SK-MEL-5 (cell line): ENCODE data around the gene ALPK1. TPM values are rescaled to one million over a fixed set of nuclear protein-coding genes. Genes with fewer than 3 reads are reported as not detected.
A peak's percentile ranks its signal among the peaks of the same experiment; 100 is the strongest.

Experiments used
- DNase-seq: peaks from one replicate; pipeline ENCODE4 v3.0.0-alpha.2; 2016; ENCODE audit warnings: low read depth, low spot score
- in situ Hi-C: cut with HindIII; loops from 2 replicates; pipeline ENCODE4 v1.10.0; 2016; ENCODE audit warnings: low sequenced_read_pairs, high pct_unique_total_duplicates, low pct_unique_long_range_greater_than_20kb
- polyA plus RNA-seq, 2 experiments: library from polyadenylated mRNA; depleted of rRNA; stranded (reverse); fragments of >200 nt; gene quantifications; 2 replicates each; pipeline ENCODE4 v1.2.3, GENCODE V29; 2015
- total RNA-seq: library from RNA; depleted of rRNA; stranded (reverse); fragments of >200 nt; shearing (Covaris generic); gene quantifications from 2 replicates; pipeline ENCODE4 v1.2.3, GENCODE V29; 2014; rRNA removed

ALPK1 gene
- 9.6 and 10.0 TPM in 2 replicates for total RNA-seq
- polyA plus RNA-seq (2015; cell fraction: cytosol; rRNA removed): 5.6 and 8.1 TPM in 2 replicates
- 21.1 and 22.2 TPM in 2 replicates for polyA plus RNA-seq (2015; cell fraction: nucleus; rRNA removed)

- in situ Hi-C loops: no loop called here
- peak; percentile 85 for DNase-seq
Measured at GRCh38 chr4:112296949-112297880, at the start of gene ALPK1. ALPK1 (plus strand) TSS chr4:112297369.

DNA sequence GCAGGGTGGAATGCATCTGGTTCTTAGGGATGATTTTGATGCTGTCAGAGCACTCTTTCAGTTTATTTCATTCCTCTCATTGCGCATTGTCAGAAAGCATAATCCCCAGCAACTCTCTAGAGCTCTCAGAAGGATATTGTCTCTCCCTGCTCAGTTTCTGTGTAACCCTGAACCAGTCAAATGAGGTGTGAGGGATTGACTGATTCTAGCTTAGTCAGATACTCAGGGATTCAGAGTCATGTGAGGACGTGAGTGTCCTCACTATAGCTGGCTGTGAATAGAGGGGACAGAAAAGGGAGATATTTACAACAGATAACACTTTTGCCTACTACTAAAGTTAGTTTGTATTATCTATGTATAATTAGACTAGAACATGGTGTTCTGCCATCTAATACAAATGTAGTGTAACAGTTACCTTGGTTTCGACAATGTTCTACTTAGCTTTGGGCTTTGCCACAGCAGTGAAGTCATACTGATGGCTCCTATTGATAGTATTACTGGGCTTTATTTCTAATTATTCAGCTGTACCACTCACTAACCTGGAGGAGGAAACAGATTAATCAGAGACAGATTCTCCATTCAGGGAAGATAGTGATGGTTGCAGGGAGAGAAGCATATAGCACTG lies 46.0 kb upstream of the ALPK1 start:
- in situ Hi-C loops: no loop called here
- DNase-seq: no peak

DNA sequence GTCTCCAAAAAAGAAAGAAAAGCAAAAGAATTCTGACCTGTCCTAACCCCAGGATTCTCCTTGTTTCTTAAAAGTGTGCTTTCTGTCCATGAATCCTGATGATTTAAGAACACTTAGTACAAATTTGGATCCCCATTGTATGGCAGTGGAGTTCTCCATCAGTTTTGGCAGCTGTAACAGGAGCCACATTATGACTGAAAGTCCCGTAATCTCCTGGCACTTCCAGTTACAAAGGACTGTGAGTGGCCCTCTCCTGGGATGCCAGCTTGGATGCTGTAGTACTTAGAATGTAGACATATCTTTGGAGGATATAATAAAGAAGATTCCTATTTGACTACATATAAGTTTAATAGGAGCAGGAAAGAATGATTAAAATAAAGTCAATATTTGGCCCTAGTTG lies 44.9 kb upstream of the ALPK1 start:
- in situ Hi-C loops: no loop called here
- DNase-seq: no peak

GRCh38 chr4:112253382-112254000 lies 43.7 kb upstream of the ALPK1 start:
- no peak for DNase-seq
- in situ Hi-C loops: no loop called here

GRCh38 chr4:112257098-112257497 lies 40.1 kb upstream of the ALPK1 start:
- in situ Hi-C loops: no loop called here
- no peak for DNase-seq

GRCh38 chr4:112266823-112267222 lies 30.3 kb upstream of the ALPK1 start:
- DNase-seq: peak; percentile 44
- in situ Hi-C loops: no loop called here

DNA sequence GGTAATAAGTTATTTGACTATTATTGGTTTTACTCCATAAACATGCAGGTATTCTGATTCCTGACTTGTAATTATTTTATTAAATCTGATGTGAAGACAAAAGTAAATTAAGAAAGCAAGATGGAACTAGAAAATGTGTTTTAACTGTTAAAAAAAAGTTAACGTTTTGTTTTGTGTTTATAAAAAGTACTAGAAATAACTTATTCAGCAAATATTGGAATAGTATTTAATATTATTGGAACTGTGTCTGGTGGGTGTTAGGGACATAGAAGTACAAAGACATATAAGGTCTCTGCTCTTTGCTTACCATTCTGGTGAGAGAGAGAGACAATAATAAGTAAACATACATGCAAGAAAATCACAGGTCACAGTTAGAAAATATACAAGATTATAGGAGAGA lies 27.1 kb upstream of the ALPK1 start:
- in situ Hi-C loops: no loop called here
- no peak for DNase-seq

DNA sequence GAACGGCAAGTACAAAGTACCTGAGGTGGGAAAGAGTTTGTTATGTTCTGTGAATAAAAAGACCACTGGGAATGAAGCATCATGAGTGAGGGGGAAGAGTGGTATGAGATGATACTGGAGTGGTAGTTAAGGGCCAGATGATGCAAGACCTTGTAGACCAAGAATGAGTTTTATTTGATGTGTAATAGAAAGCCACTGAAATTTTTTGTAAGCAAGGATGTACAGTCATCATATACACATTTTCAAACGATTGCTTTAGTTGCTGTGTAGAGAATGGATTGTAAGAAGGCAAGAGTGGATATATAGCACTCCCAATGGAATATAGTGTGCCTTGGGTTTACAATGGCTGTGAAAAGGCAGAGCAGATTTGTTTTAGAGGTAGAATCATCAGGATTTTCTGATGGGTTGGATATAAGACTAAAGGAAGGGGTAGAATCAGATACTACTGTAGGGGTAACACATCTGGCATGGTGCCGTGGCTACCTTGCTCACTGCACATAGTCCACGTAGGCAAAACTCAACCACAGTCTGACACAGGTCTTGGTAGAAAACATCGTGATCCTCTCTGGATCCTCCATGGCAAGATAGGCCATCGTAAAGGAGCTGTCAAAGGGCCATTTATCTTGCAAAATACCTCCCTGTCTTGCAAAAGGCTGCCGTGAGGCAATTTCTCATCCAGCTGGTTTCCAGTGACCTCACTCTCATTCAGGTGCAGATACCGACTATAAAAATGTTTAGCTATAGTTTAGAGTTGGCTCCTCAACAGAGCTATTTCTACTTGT lies 26.3 kb upstream of the ALPK1 start:
- DNase-seq: no peak
- in situ Hi-C loops: no loop called here

GRCh38 chr4:112272292-112272691 lies 24.9 kb upstream of the ALPK1 start:
- no peak for DNase-seq
- in situ Hi-C loops: no loop called here

DNA sequence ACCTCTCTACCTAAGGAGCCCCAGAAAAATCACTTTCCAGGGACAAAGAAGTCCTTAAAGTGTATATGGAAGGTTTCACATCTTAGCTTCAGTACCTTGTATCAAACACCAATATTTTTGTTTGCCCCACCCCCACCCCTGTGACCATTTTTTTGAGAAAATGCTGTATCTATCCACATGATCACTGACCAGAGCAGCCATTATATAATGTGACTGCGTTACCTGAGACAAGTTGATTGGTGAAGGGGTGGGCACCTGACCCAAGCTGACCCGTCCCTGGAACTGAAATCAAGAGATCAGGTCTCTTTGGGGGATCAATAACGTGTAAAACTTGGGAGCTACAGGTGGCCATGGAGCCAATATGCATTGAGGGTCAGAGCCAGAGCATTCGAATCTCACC lies 22.2 kb upstream of the ALPK1 start:
- DNase-seq: no peak
- in situ Hi-C loops: no loop called here

- in situ Hi-C loops: no loop called here
- no peak for DNase-seq
Measured at GRCh38 chr4:112276113-112276512, 21.1 kb upstream of the ALPK1 start.

- no peak for DNase-seq
- in situ Hi-C loops: no loop called here
Measured at GRCh38 chr4:112277220-112277619, 19.9 kb upstream of the ALPK1 start.

DNA sequence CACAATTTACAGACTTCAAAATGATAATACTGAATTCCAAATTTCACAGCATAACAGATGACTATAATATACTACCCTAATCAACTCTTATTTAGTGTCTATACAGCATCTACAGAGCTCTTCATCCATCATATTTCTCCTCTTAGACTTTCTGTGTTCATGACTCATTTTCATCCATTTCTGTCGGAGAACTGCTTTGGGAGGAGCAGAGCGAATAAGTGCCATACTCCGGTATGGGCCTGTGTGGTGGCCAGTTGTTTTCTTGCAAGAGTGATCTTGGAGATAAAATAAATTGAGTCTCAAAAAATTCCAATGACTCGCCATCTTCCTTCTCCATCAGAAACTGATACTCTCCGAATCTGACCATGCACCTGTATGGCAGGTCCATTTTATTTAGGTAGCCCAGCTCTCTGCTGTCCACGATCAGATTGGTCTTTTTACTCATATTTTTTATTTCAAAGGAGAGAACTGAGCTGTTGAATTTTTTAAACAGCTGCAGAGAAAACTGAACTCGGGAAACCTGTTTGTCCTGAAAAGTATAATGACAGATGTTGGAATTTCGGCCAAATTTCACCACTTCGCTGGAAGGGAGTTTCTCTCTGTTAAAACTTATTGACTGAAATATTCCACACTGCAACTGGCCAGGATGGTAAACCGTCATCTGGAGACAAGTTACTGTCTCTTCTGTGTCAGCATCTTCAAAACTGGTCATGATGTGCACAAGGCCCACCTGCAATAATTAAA lies 19.3 kb upstream of the ALPK1 start:
- in situ Hi-C loops: no loop called here
- DNase-seq: no peak

DNA sequence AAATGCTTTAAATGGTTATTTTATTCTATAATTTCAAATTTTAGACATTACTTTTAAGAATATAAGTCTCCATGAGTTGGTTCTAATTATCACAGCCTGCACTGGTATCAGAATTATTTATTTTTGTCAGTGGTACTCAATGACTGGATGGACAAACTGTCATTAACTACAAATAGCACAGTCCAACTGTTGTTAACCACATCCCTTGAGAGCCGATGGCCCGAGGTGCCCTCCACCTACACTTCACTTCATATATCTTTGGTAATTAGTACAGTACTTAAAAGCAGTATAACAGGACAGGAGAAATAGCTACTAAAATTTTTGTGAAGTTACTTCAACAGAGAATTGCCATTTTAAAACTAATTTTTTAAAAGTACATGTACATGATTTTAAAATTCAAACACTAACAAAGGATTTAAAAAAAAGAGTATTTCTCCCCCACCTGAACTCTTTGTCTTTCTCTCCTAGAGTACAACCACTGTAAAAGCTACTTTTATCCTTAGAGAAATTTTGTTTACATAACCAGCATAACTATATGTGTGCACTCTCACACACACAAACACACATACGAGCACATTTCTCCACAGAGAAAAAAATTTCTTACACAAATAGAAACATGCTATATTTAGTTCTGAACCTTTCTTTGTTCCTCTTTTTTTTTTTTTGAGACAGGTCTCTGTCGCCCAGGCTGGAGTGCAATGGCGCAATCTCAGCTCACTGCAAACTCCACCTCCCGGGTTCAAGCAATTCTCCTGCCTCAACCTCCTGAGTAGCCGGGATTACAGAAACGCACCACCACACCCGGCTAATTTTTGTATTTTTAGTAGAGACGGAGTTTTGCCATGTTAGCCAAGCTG lies 17.9 kb upstream of the ALPK1 start:
- in situ Hi-C loops: no loop called here
- DNase-seq: no peak

DNA sequence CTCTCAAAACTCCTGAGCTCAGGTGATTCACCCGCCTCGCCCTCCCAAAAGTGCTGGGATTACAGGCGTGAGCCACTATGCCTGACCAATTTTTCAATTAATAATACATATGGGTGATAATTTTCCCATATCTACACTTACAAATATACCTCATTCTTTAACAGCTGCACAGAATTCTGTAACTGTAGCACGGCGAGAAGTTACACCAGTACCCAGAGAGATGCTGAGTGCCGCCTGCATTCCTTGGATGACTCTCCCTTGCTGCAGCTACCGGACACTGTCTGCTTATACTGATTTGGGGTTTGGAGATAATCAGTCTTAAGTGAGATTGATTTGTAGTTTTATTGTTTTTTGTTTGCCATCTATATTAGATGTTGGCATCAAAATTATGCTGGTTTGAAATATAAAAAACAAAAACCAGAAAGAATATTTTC lies 17.3 kb upstream of the ALPK1 start:
- in situ Hi-C loops: no loop called here
- no peak for DNase-seq

GRCh38 chr4:112280386-112281056 lies 16.6 kb upstream of the ALPK1 start:
- no peak for DNase-seq
- in situ Hi-C loops: no loop called here
